Neural cell (in vitro differentiated cells): Measurements from ENCODE around the gene PHTF2. TPM values are rescaled to one million over a fixed set of nuclear protein-coding genes. Genes with fewer than 3 reads are reported as not detected.

Source experiments
- H2AFZ ChIP-seq: fragments of 200-600, 300-800 bp; sonication (generic), shearing (Covaris generic); 2 replicates; pipeline ENCODE4 v1.6.0; 2014; ENCODE audit warnings: low read depth, mild to moderate bottlenecking, antibody characterized with exemption, low read length, moderate library complexity
- H3F3A ChIP-seq: fragments of 200-600 bp; shearing (Covaris generic); 2 replicates; pipeline ENCODE4 v1.6.1; 2016; ENCODE audit warnings: mild to moderate bottlenecking, moderate library complexity, mixed read lengths, antibody characterized with exemption, low read length; ENCODE audit not compliant: insufficient read depth, poor library complexity, severe bottlenecking
- H3K27ac ChIP-seq: fragments of 200-600, 300-800 bp; sonication (generic), shearing (Covaris generic); 2 replicates; pipeline ENCODE4 v1.5.1; 2014; ENCODE audit warnings: mild to moderate bottlenecking, low read length, moderate library complexity
- H3K27me3 ChIP-seq: fragments of 300-800, 200-600 bp; sonication (generic), shearing (Covaris generic); 2 replicates; pipeline ENCODE4 v1.6.0; 2014; ENCODE audit warnings: mild to moderate bottlenecking, low read depth, low read length, moderate library complexity; ENCODE audit not compliant: insufficient read depth
- H3K36me3 ChIP-seq: fragments of 300-800, 200-600 bp; sonication (generic), shearing (Covaris generic); 2 replicates; pipeline ENCODE4 v1.5.1; 2014; ENCODE audit warnings: mild to moderate bottlenecking, antibody characterized with exemption, low read length, moderate library complexity; ENCODE audit not compliant: insufficient read depth
- H3K4me2 ChIP-seq: fragments of 300-800, 200-600 bp; sonication (generic), shearing (Covaris generic); 2 replicates; pipeline ENCODE4 v1.6.0; 2014; ENCODE audit warnings: mild to moderate bottlenecking, low read length
- H3K4me3 ChIP-seq: fragments of 300-800, 200-600 bp; sonication (generic), shearing (Covaris generic); 2 replicates; pipeline ENCODE4 v1.5.1; 2014; ENCODE audit warnings: mild to moderate bottlenecking, low read length, moderate library complexity
- H3K79me2 ChIP-seq: fragments of 200-600 bp; shearing (Covaris generic); replicated peaks from 2 replicates; pipeline ENCODE4 v1.6.0; 2014; ENCODE audit warnings: mild to moderate bottlenecking, low read length, moderate library complexity; ENCODE audit not compliant: insufficient read depth
- H3K9ac ChIP-seq: fragments of 300-800, 200-600 bp; sonication (generic), shearing (Covaris generic); 2 replicates; pipeline ENCODE4 v1.6.1; 2016; ENCODE audit warnings: mild to moderate bottlenecking, low read length, mixed read lengths
- H3K9me2 ChIP-seq: fragments of 200-600 bp; shearing (Covaris generic); 2 replicates; pipeline ENCODE4 v1.6.1; 2016; ENCODE audit warnings: mild to moderate bottlenecking, low read length, mixed read lengths; ENCODE audit not compliant: insufficient read depth
- H3K9me3 ChIP-seq: fragments of 200-600, 300-800 bp; sonication (generic), shearing (Covaris generic); 2 replicates; pipeline ENCODE4 v1.6.1; 2016; ENCODE audit warnings: mild to moderate bottlenecking, mixed run types, low read length, moderate library complexity, mixed read lengths
- H4K20me1 ChIP-seq: fragments of 200-600 bp; shearing (Covaris generic); 2 replicates; pipeline ENCODE4 v1.6.1; 2016; ENCODE audit warnings: mild to moderate bottlenecking, mixed run types; ENCODE audit not compliant: insufficient read depth
- EP300 ChIP-seq: fragments of 450-650 bp; conservative IDR thresholded peaks from 2 replicates; pipeline ENCODE4 v1.6.1; 2014; ENCODE audit warnings: antibody characterized with exemption, mild to moderate bottlenecking, moderate library complexity; ENCODE audit not compliant: poor library complexity, severe bottlenecking
- EZH2 ChIP-seq: fragments of 200-600, 300-800 bp; shearing (Covaris generic), sonication (generic); IDR thresholded peaks from 2 replicates; pipeline ENCODE4 v1.6.1; 2014; ENCODE audit warnings: antibody characterized with exemption, low read length, borderline replicate concordance, mild to moderate bottlenecking; ENCODE audit not compliant: insufficient read depth, poor library complexity, severe bottlenecking
- MXI1 ChIP-seq: fragments of 450-650 bp; conservative IDR thresholded peaks from 2 replicates; pipeline ENCODE4 v1.6.1; 2014; ENCODE audit warnings: antibody characterized with exemption, mild to moderate bottlenecking; ENCODE audit not compliant: poor library complexity, severe bottlenecking
- POLR2AphosphoS5 ChIP-seq: IDR thresholded peaks from 2 replicates; pipeline ENCODE4 v1.6.1; 2012
- RAD21 ChIP-seq: fragments of 450-650 bp; conservative IDR thresholded peaks from 2 replicates; pipeline ENCODE4 v1.6.1; 2014; ENCODE audit warnings: antibody characterized with exemption, mild to moderate bottlenecking, moderate library complexity
- SMC3 ChIP-seq: fragments of 450-650 bp; conservative IDR thresholded peaks from 2 replicates; pipeline ENCODE4 v1.6.1; 2014; ENCODE audit warnings: antibody characterized with exemption, mild to moderate bottlenecking, moderate library complexity; ENCODE audit not compliant: poor library complexity
- TAF1 ChIP-seq: IDR thresholded peaks from 2 replicates; pipeline ENCODE4 v1.6.1; 2012; ENCODE audit warnings: low read depth
- polyA plus RNA-seq: library from polyadenylated mRNA; depleted of rRNA; stranded (reverse); fragments of >200 nt; gene quantifications from 2 replicates; pipeline ENCODE4 v1.2.3, GENCODE V29; 2014
- TF ChIP-seq, protein P1 (sequence below): IDR thresholded peaks from 2 replicates; pipeline ENCODE4 v1.6.1; 2012; ENCODE audit warnings: borderline replicate concordance
- TF ChIP-seq, protein P2 (sequence below): fragments of 450-650 bp; IDR thresholded peaks from 2 replicates; pipeline ENCODE4 v1.5.1; 2014; ENCODE audit warnings: antibody characterized with exemption, mild to moderate bottlenecking, moderate library complexity; ENCODE audit not compliant: poor library complexity, severe bottlenecking

Gene PHTF2
- polyA plus RNA-seq, 1 donor from 2014 or later = 34.4 TPM

DNA sequence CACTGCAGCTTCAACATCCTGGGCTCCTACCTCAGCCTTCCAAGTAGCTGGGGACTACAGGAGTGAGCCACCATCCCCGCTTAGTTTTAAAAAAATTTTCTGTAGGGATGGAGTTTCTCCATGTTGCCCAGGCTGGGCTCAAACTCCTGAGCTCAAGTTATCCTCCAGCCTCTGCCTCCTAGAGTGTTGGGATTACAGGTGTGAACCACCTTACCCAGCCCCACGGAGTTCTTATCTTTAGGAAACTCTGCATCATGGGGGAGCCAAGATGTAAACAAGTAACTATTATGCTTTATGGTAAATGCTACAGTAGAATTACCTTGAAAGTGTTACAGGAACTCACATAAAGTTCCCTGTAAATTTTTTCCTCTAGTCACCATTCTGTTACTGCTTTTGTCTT is 65.3 kb downstream of the PHTF2 start:
- H3K27ac ChIP-seq = no peak overlapping the region
- no peak overlapping the region for H2AFZ ChIP-seq
- TF ChIP-seq, protein P1, sequence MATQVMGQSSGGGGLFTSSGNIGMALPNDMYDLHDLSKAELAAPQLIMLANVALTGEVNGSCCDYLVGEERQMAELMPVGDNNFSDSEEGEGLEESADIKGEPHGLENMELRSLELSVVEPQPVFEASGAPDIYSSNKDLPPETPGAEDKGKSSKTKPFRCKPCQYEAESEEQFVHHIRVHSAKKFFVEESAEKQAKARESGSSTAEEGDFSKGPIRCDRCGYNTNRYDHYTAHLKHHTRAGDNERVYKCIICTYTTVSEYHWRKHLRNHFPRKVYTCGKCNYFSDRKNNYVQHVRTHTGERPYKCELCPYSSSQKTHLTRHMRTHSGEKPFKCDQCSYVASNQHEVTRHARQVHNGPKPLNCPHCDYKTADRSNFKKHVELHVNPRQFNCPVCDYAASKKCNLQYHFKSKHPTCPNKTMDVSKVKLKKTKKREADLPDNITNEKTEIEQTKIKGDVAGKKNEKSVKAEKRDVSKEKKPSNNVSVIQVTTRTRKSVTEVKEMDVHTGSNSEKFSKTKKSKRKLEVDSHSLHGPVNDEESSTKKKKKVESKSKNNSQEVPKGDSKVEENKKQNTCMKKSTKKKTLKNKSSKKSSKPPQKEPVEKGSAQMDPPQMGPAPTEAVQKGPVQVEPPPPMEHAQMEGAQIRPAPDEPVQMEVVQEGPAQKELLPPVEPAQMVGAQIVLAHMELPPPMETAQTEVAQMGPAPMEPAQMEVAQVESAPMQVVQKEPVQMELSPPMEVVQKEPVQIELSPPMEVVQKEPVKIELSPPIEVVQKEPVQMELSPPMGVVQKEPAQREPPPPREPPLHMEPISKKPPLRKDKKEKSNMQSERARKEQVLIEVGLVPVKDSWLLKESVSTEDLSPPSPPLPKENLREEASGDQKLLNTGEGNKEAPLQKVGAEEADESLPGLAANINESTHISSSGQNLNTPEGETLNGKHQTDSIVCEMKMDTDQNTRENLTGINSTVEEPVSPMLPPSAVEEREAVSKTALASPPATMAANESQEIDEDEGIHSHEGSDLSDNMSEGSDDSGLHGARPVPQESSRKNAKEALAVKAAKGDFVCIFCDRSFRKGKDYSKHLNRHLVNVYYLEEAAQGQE = no peak
- TF ChIP-seq EZH2 (no peak), SMC3 (no peak), MXI1 (no peak), TAF1 (no peak), POLR2AphosphoS5 (no peak), EP300 (no peak), RAD21 (no peak)
- TF ChIP-seq, protein P2, sequence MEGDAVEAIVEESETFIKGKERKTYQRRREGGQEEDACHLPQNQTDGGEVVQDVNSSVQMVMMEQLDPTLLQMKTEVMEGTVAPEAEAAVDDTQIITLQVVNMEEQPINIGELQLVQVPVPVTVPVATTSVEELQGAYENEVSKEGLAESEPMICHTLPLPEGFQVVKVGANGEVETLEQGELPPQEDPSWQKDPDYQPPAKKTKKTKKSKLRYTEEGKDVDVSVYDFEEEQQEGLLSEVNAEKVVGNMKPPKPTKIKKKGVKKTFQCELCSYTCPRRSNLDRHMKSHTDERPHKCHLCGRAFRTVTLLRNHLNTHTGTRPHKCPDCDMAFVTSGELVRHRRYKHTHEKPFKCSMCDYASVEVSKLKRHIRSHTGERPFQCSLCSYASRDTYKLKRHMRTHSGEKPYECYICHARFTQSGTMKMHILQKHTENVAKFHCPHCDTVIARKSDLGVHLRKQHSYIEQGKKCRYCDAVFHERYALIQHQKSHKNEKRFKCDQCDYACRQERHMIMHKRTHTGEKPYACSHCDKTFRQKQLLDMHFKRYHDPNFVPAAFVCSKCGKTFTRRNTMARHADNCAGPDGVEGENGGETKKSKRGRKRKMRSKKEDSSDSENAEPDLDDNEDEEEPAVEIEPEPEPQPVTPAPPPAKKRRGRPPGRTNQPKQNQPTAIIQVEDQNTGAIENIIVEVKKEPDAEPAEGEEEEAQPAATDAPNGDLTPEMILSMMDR = no peak
- no peaks in the 10 kb centered on the region for H3K9me3 ChIP-seq
- H4K20me1 ChIP-seq = no peaks in the 10 kb centered on the region
- H3K4me3 ChIP-seq = no peak overlapping the region
- H3K9me2 ChIP-seq = no peaks in the 10 kb centered on the region
- no peak overlapping the region for H3K4me2 ChIP-seq
- H3F3A ChIP-seq = no peaks in the 10 kb centered on the region
- no peaks in the 10 kb centered on the region for H3K36me3 ChIP-seq
- no peaks in the 10 kb centered on the region for H3K27me3 ChIP-seq
- H3K79me2 ChIP-seq = no peaks in the 10 kb centered on the region
- H3K9ac ChIP-seq = no peak overlapping the region

DNA sequence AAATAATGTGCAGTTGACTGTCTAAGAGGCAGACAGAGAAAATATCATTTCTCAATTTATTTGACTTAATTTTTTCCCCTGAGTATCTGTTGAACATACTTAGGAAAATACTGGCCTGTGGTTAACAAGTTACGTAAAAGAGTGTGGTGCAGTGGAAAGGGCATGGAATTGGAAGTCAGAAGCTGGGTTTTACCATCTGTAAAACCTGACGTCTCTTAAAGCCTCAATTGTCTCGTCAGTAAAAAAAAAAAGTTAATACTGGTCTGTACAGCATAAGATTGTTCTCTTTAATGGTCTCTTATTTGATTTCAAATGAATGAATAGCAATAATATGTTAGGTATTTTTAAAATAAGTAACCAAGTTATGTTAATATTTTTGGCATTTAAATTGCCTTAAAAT is 67.8 kb downstream of the PHTF2 start:
- H4K20me1 ChIP-seq = no peaks in the 10 kb centered on the region
- no peak for TF ChIP-seq TAF1
- no peak for TF ChIP-seq POLR2AphosphoS5
- TF ChIP-seq SMC3 = no peak
- TF ChIP-seq EP300 = no peak
- TF ChIP-seq EZH2 = no peak
- TF ChIP-seq, protein P2 = no peak
- TF ChIP-seq, protein P1 = no peak
- TF ChIP-seq MXI1 = no peak
- no peak for TF ChIP-seq RAD21
- no peaks in the 10 kb centered on the region for H3K9me3 ChIP-seq
- no peaks in the 10 kb centered on the region for H3K36me3 ChIP-seq
- no peak overlapping the region for H2AFZ ChIP-seq
- no peaks in the 10 kb centered on the region for H3K79me2 ChIP-seq
- no peaks in the 10 kb centered on the region for H3K27me3 ChIP-seq
- no peak overlapping the region for H3K27ac ChIP-seq
- no peak overlapping the region for H3K4me3 ChIP-seq
- H3K9ac ChIP-seq = no peak overlapping the region
- no peaks in the 10 kb centered on the region for H3F3A ChIP-seq
- H3K4me2 ChIP-seq = no peak overlapping the region
- H3K9me2 ChIP-seq = no peaks in the 10 kb centered on the region
